Large intestine (tissue), 12 donors: ENCODE data around the gene ZNF492. TPM values are rescaled to one million over a fixed set of nuclear protein-coding genes. Genes with fewer than 3 reads are reported as not detected.
"Not testable (repeated sequence)": the region's sequence is repeated elsewhere in the genome, so short reads cannot be mapped to it uniquely, and the experiment has no call there.

Experiments
- DNase-seq, 2 donors: peaks; one replicate each; pipeline versions ENCODE4 v3.0.0 to v3.0.0-alpha.2; 2013
- H3K27ac ChIP-seq: one replicate; pipeline ENCODE4 v1.5.1; 2013; ENCODE audit warnings: low read length
- H3K27me3 ChIP-seq: 2 replicates; pipeline ENCODE4 v1.6.1; 2013; ENCODE audit warnings: low read length; ENCODE audit not compliant: control insufficient read depth, insufficient read depth
- H3K36me3 ChIP-seq: 2 replicates; pipeline ENCODE4 v1.6.1; 2013; ENCODE audit warnings: low read length; ENCODE audit not compliant: control insufficient read depth, insufficient read depth
- H3K4me1 ChIP-seq: one replicate; pipeline ENCODE4 v1.6.1; 2013; ENCODE audit warnings: low read length; ENCODE audit not compliant: control insufficient read depth, insufficient read depth
- H3K4me3 ChIP-seq: one replicate; pipeline ENCODE4 v1.5.1; 2013; ENCODE audit warnings: low read length
- H3K9me3 ChIP-seq: one replicate; pipeline ENCODE4 v1.6.1; 2013; ENCODE audit warnings: mild to moderate bottlenecking, low read depth, low read length, moderate library complexity; ENCODE audit not compliant: control insufficient read depth
- WGBS: methylation state at CpG from one replicate; pipeline ENCODE4 v1.1.5; 2013; ENCODE audit warnings: low lambda C conversion rate; ENCODE audit not compliant: insufficient coverage; 5-methylcytosine and 5-hydroxymethylcytosine counted together
- long read RNA-seq, 11 donors: transcript quantifications; one replicate each; lab custom pipeline, GENCODE V29; 2026
- polyA plus RNA-seq: library from polyadenylated mRNA; unstranded; fragments of 120-200 nt; gene quantifications from one replicate; pipeline ENCODE4 v1.2.1, GENCODE V29; 2013

ZNF492 gene
- 1.2 TPM for polyA plus RNA-seq
- long read RNA-seq, donor 1, full-length matches to known transcripts = 1 of 1 reads
- long read RNA-seq, donor 1, partial matches to known transcripts = 0 of 1 reads
- long read RNA-seq, donor 1, other reads (novel, unspliced or antisense) = 0 of 1 reads
- long read RNA-seq, donor 2 = 0 reads
- long read RNA-seq, donor 3 = 0 reads
- long read RNA-seq, donor 4 = 0 reads
- long read RNA-seq, donor 5, full-length matches to known transcripts = 1 of 1 reads
- long read RNA-seq, donor 5, partial matches to known transcripts = 0 of 1 reads
- long read RNA-seq, donor 5, other reads (novel, unspliced or antisense) = 0 of 1 reads
- long read RNA-seq, donor 6, full-length matches to known transcripts = 1 of 1 reads
- long read RNA-seq, donor 6, partial matches to known transcripts = 0 of 1 reads
- long read RNA-seq, donor 6, other reads (novel, unspliced or antisense) = 0 of 1 reads
- long read RNA-seq, donor 7 = 0 reads
- long read RNA-seq, donor 8 = 0 reads
- long read RNA-seq, donor 9, full-length matches to known transcripts = 1 of 1 reads
- long read RNA-seq, donor 9, partial matches to known transcripts = 0 of 1 reads
- long read RNA-seq, donor 9, other reads (novel, unspliced or antisense) = 0 of 1 reads
- long read RNA-seq, donor 10 = 0 reads
- long read RNA-seq, donor 11, full-length matches to known transcripts = 1 of 1 reads
- long read RNA-seq, donor 11, partial matches to known transcripts = 0 of 1 reads
- long read RNA-seq, donor 11, other reads (novel, unspliced or antisense) = 0 of 1 reads

DNA sequence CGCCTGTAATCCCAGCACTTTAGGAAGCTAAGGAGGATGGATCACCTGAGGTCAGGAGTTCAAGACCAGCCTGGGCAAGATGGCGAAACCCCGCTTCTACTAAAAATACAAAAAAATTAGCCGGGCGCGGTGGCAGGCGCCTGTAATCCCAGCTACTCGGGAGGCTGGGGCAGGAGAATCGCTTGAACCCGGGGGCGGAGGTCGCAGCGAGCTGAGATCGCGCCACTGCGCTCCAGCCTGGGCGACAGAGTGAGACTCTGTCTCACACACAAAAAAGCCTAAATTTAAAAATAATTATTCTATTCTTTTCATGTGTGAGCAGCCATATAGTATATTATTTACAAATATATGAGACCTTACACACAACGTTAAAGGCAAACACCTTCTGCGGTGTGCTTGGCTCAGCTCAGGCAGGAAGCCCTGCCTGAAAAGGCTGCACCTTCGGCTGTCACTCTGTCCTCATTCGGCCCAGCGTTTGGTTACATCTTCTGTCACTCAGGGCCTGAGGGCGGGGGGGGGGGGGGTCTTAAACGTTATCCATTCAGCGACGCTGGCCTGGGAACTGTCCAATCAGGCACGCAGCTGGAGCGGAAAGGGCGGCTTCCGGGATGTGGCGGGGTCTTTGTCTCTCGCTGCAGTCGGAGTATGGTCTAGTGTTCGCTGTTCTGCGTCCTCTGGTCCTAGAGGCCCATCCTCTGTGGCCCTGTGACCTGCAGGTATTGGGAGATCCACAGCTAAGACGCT is at the start of gene ZNF492:
Gene ZNF492, plus strand, starts transcription at position 619 of the 744 bp plus-strand sequence. CDS start 19,076 bp downstream, outside the sequence.
- peak within 1 kb of the TSS; percentile 53 for H3K4me3 ChIP-seq
- 0% methylated on average over 1 of the region's 36 CpGs for WGBS
- H3K27ac ChIP-seq, H3K4me1 ChIP-seq, H3K27me3 ChIP-seq, H3K9me3 ChIP-seq, H3K36me3 ChIP-seq: not testable (repeated sequence)
- DNase-seq = peak; percentile 89 to 91

- no CpG with 5 or more reads among the region's 11 CpGs for whole genome bisulfite sequencing
- no peak for DNase-seq
- no peaks in the 10 kb centered on the region for H3K36me3 ChIP-seq
- H3K27ac ChIP-seq = no peak overlapping the region
- peaks cover 6% of the 10 kb centered on the region for H3K9me3 ChIP-seq
- no peaks in the 10 kb centered on the region for H3K27me3 ChIP-seq
- H3K4me3 ChIP-seq = no peak overlapping the region
- H3K4me1 ChIP-seq = no peaks in the 10 kb centered on the region
Measured at GRCh38 chr19:22595422-22595821, 38.7 kb upstream of the ZNF492 start.

- no peak overlapping the region for H3K4me3 ChIP-seq
- no peaks in the 10 kb centered on the region for H3K4me1 ChIP-seq
- no peaks in the 10 kb centered on the region for H3K36me3 ChIP-seq
- peaks cover 7% of the 10 kb centered on the region for H3K9me3 ChIP-seq
- no peaks in the 10 kb centered on the region for H3K27me3 ChIP-seq
- WGBS = no CpG with 5 or more reads among the region's 24 CpGs
- H3K27ac ChIP-seq = no peak overlapping the region
- no peak for DNase-seq
Measured at GRCh38 chr19:22595918-22596341, 38.2 kb upstream of the ZNF492 start.

- no peak for DNase-seq
- WGBS = no CpG with 5 or more reads among the region's 18 CpGs
- Histone ChIP-seq H3K36me3 (no peaks in the 10 kb centered on the region), H3K9me3 (peaks cover 20% of the 10 kb centered on the region), H3K4me1 (no peaks in the 10 kb centered on the region), H3K27ac (no peak overlapping the region), H3K4me3 (no peak overlapping the region), H3K27me3 (no peaks in the 10 kb centered on the region)
Measured at GRCh38 chr19:22600690-22601648, 33.2 kb upstream of the ZNF492 start.

DNA sequence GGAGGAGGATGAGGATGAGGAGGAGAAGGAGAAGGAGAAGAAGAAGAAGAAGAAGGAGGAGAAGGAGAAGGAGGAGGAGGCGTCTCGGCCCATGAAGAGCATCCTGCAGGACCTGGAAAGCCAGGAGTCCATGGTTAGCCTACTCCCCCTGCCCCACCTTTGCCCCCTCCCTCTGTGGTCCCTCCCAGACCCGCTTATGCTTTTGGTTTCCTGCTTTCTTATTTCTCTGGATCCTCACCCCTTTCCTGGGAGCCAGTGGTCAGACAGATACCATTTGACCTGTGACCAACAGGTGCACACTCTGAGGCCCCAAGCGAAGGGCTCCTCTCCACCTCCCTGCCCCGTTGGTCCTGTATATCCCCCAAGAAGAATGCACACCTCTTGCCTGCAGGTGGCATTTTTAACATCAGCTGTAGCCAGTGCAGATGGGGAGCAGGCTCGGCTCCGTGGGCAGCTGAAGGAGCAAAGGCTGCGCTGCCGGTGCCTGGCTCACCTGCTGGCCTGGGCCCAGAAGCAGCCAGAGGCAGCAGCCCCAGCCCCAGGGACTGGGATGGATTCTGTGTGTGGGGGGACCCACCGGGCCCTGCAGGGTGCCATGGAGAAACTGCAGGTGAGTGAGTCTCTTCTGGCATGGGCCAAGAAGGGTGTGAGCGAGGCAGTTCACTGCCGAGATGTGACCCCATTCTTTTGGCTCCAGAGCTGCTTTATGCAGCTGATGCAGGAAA is 32.1 kb upstream of the ZNF492 start:
- H3K9me3 ChIP-seq = peaks cover 20% of the 10 kb centered on the region
- no peaks in the 10 kb centered on the region for H3K36me3 ChIP-seq
- WGBS = no CpG with 5 or more reads among the region's 12 CpGs
- DNase-seq = no peak
- H3K4me1 ChIP-seq = no peaks in the 10 kb centered on the region
- H3K27me3 ChIP-seq = no peaks in the 10 kb centered on the region
- H3K4me3 ChIP-seq = no peak overlapping the region
- no peak overlapping the region for H3K27ac ChIP-seq

- WGBS = no CpG with 5 or more reads among the region's 19 CpGs
- no peaks in the 10 kb centered on the region for H3K36me3 ChIP-seq
- H3K9me3 ChIP-seq = peaks cover 20% of the 10 kb centered on the region
- H3K27ac ChIP-seq = no peak overlapping the region
- H3K4me3 ChIP-seq = no peak overlapping the region
- no peaks in the 10 kb centered on the region for H3K27me3 ChIP-seq
- no peaks in the 10 kb centered on the region for H3K4me1 ChIP-seq
- DNase-seq = no peak
Measured at GRCh38 chr19:22602631-22603272, 31.4 kb upstream of the ZNF492 start.

- no peak for DNase-seq
- H3K36me3 ChIP-seq = no peaks in the 10 kb centered on the region
- H3K4me3 ChIP-seq = no peak overlapping the region
- WGBS = 60% methylated on average over 2 of the region's 14 CpGs
- no peaks in the 10 kb centered on the region for H3K27me3 ChIP-seq
- H3K27ac ChIP-seq = no peak overlapping the region
- H3K4me1 ChIP-seq = no peaks in the 10 kb centered on the region
- peaks cover 20% of the 10 kb centered on the region for H3K9me3 ChIP-seq
Measured at GRCh38 chr19:22603518-22604440, 30.3 kb upstream of the ZNF492 start.

DNA sequence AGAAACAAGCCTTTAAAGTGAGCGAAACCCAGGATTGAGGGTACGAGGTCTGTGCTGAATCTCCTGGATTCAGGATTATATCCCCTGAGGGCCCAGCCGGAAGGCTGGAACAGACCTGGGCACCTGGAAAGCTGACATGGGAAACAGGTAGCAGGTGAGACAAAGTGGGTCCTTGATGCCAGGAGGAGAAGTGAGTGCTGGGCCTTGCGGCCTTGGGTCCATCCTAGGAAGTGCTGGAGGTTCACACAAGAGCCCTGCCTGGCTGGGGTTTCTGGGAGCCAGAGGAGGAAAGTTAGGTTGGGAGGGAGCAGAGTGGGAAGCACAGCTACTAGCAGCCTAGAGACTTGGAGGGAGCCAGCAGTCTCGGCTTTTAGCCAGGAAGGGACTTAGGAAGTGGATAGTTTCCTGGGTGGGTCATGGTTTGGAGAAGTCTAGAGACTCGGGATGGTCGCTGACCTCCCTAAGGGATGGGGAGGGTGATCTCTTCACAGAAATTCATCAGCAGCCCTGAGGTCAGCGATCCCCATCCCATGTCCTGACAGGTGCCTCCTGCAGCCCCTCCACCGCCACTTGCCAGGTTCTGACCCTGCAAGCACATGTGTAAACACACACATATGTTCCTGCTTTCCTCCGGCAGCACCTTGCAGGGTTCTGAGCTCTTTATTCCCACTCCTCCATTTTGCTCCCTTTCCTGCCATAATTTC is 29.4 kb upstream of the ZNF492 start:
- no peaks in the 10 kb centered on the region for H3K36me3 ChIP-seq
- H3K4me3 ChIP-seq = no peak overlapping the region
- no peaks in the 10 kb centered on the region for H3K27me3 ChIP-seq
- WGBS = no CpG with 5 or more reads among the region's 10 CpGs
- DNase-seq = no peak
- H3K9me3 ChIP-seq = peaks cover 17% of the 10 kb centered on the region
- H3K4me1 ChIP-seq = no peaks in the 10 kb centered on the region
- H3K27ac ChIP-seq = no peak overlapping the region
